HG03575 (cell line): ENCODE measurements around the gene RPS13.
"Not testable (repeated sequence)": the region's sequence is repeated elsewhere in the genome, so short reads cannot be mapped to it uniquely, and the experiment has no call there.

Experiments
- ATAC-seq: cut with Tn5 transposase; IDR thresholded peaks from one replicate; pipeline ENCODE4 v1.9.1; 2021; ENCODE audit not compliant: unreplicated experiment, insufficient number of reproducible peaks, low FRiP score; ENCODE audit errors: extremely low read depth

RPS13 gene

GRCh38 chr11:17077520-17078401 is at the start of gene RPS13:
TSS of gene RPS13 (minus strand) at chr11:17077667. CDS start at chr11:17077641, 26 bp downstream.
- peak; percentile 86 for ATAC-seq

GRCh38 chr11:17121981-17122380 is 44.5 kb upstream of the RPS13 start:
- no peak for ATAC-seq

GRCh38 chr11:17117262-17117661 is 39.8 kb upstream of the RPS13 start:
- no peak for ATAC-seq

GRCh38 chr11:17116117-17116516 is 38.6 kb upstream of the RPS13 start:
- no peak for ATAC-seq

- not testable (repeated sequence) for ATAC-seq
These were observed 30.3 kb upstream of the RPS13 start for GRCh38 chr11:17107745-17108144.

GRCh38 chr11:17105404-17106040 is 28.1 kb upstream of the RPS13 start:
- ATAC-seq, result not testable (repeated sequence)

GRCh38 chr11:17102462-17102861 is 25.0 kb upstream of the RPS13 start:
- no peak for ATAC-seq

- ATAC-seq, result no peak
These were observed 21.2 kb upstream of the RPS13 start for GRCh38 chr11:17098658-17099057.

GRCh38 chr11:17098038-17098437 is 20.6 kb upstream of the RPS13 start:
- ATAC-seq, result no peak

GRCh38 chr11:17085976-17086375 is 8.5 kb upstream of the RPS13 start:
- ATAC-seq, result not testable (repeated sequence)

- no peak for ATAC-seq
These were observed 287 bp downstream of the RPS13 start for GRCh38 chr11:17077240-17077519.

- ATAC-seq, result no peak
These were observed 789 bp downstream of the RPS13 start for GRCh38 chr11:17076517-17077239.

GRCh38 chr11:17075506-17075905 is 2.0 kb downstream of the RPS13 start:
- no peak for ATAC-seq

GRCh38 chr11:17073370-17074027 is 4.0 kb downstream of the RPS13 start:
- no peak for ATAC-seq

GRCh38 chr11:17067417-17067816 is 10.1 kb downstream of the RPS13 start:
- no peak for ATAC-seq

- ATAC-seq, result no peak
These were observed 10.8 kb downstream of the RPS13 start for GRCh38 chr11:17066691-17067090.

- no peak for ATAC-seq
These were observed 14.1 kb downstream of the RPS13 start for GRCh38 chr11:17063171-17064002.

GRCh38 chr11:17051146-17051545 is 26.3 kb downstream of the RPS13 start:
- not testable (repeated sequence) for ATAC-seq

GRCh38 chr11:17048491-17048890 is 29.0 kb downstream of the RPS13 start:
- ATAC-seq, result not testable (repeated sequence)
